Uterus (tissue), 4 donors: Measurements from ENCODE around the gene RIMS1. TPM values are rescaled to one million over a fixed set of nuclear protein-coding genes. Genes with fewer than 3 reads are reported as not detected.

Source experiments
- DNase-seq, 2 donors: peaks; one replicate each; pipeline ENCODE4 v3.0.0-alpha.2; 2019 to 2020
- H3K27ac ChIP-seq, 2 donors: fragments of 200-600 bp; sonication (generic); 1 replicate in 1 of 2; 2 replicates in 1 of 2; pipeline ENCODE4 v1.5.1; 2016 to 2018
- H3K27me3 ChIP-seq, 2 donors: fragments of 200-600 bp; sonication (generic); one replicate each; pipeline ENCODE4 v1.5.1; 2018 to 2019; ENCODE audit warnings: control low read depth in 1 of 2
- H3K36me3 ChIP-seq, 2 donors: fragments of 200-600 bp; sonication (generic); one replicate each; pipeline ENCODE4 v1.5.1; 2019; ENCODE audit warnings: control low read depth in 1 of 2
- H3K4me1 ChIP-seq, 2 donors: fragments of 200-600 bp; sonication (generic); one replicate each; pipeline ENCODE4 v1.5.1; 2018 to 2019; ENCODE audit warnings: control low read depth in 1 of 2
- H3K4me3 ChIP-seq, 2 donors: fragments of 200-600 bp; sonication (generic); 1 replicate in 1 of 2; 2 replicates in 1 of 2; pipeline ENCODE4 v1.5.1; 2018 to 2019; ENCODE audit warnings: mild to moderate bottlenecking in 1 of 2
- H3K9me3 ChIP-seq, 2 donors: fragments of 200-600 bp; sonication (generic); one replicate each; pipeline ENCODE4 v1.5.1; 2019; ENCODE audit warnings: control low read depth in 1 of 2
- POLR2A ChIP-seq, 2 donors: fragments of 450-650 bp; IDR thresholded peaks; one replicate each; pipeline ENCODE4 v1.6.1; 2016; ENCODE audit warnings: antibody characterized with exemption in 2 of 2, mild to moderate bottlenecking in 1 of 2, moderate library complexity in 1 of 2
- intact Hi-C: fragments of 100-400 bp; cut with DNase I; formaldehyde crosslinking; loops from one replicate; pipeline ENCODE4 v1.15.1; 2023; ENCODE audit warnings: low total_unique reads
- total RNA-seq, 4 donors: library from RNA; depleted of rRNA in 3 of 4; stranded (reverse); fragments of >200 nt in 3 of 4; gene quantifications; one replicate each; pipeline versions ENCODE4 v1.1.0 to v1.2.4, GENCODE V29; 2014 to 2023
- TF ChIP-seq, protein P1 (sequence below), 4 experiments: fragments of 200-600 bp in 2 of 4; fragments of 450-650 bp in 2 of 4; sonication (generic) in 2 of 4; IDR thresholded peaks; one replicate each; pipeline ENCODE4 v1.5.1; 2016 to 2019; ENCODE audit warnings: antibody characterized with exemption in 4 of 4, mild to moderate bottlenecking in 2 of 4, moderate library complexity in 1 of 4
- donor health status: DM: yes; HTN: yes; CAD: no.

Gene RIMS1
- total RNA-seq, 4 donors from 2014 or later, result 0.88 to 24.9 TPM; not detected in 2

DNA sequence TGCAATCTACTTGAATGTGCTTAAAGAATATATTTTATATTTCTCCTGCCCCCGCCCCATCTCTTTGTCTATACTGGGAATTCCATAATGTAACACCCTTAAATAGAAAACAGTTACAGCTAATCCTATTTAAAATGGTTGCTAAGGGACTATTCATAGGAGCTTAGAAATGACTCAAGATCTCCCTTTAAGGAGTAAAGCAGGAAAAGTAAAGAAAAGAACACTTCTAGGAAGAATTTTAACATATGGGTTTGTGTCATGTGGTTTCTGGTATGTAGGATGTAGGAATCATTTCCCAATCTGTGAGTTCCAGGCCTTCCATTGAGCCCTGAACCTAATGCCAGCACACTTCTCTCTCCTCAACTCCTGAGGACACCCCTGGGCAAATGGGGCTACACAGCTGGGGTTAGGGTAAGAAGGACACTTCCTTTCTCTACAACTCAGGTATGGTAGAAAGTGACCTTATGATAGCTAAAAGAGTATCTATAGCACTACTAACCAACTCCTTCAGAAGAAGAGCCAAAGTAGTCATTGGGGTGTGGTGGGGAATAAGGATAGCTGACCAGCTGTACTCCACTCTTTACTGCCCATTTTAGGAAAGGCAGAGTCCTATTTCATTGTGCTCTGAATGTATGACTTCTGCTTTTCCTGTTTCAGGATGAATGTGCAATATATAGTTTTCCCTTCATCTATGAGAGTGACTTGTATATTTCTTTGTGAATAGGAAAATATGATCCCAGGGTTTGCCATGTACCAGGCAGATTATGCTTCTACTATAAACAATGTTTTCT lies 27.3 kb downstream of the RIMS1 start:
- intact Hi-C loops, result no loop called here

DNA sequence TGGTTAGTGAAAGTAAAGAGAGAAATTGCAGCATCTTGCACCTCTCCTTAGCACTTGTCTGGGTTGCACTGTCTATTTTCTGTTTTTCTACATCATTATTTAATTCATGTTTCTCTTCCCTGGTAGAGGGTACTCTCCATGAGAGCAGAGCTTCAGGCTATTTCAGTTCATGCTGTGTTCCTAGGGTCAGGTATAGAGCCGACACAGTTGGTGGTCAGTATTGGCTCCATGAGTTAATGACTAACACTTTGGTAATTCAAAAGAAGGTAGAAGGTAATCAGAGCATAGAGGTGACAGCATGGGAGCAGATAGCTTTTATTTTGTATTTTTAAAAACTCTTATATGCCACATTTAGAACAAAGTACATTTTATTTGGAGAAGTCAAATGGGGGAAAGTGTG lies 42.7 kb downstream of the RIMS1 start:
- no peak overlapping the region for H3K4me3 ChIP-seq
- no peaks in the 10 kb centered on the region for H3K9me3 ChIP-seq
- no peaks in the 10 kb centered on the region for H3K4me1 ChIP-seq
- no peaks in the 10 kb centered on the region for H3K27me3 ChIP-seq
- H3K27ac ChIP-seq, result no peak overlapping the region
- TF ChIP-seq POLR2A (IDR thresholded peaks at IDR 0.05), result no peak
- TF ChIP-seq, protein P1, sequence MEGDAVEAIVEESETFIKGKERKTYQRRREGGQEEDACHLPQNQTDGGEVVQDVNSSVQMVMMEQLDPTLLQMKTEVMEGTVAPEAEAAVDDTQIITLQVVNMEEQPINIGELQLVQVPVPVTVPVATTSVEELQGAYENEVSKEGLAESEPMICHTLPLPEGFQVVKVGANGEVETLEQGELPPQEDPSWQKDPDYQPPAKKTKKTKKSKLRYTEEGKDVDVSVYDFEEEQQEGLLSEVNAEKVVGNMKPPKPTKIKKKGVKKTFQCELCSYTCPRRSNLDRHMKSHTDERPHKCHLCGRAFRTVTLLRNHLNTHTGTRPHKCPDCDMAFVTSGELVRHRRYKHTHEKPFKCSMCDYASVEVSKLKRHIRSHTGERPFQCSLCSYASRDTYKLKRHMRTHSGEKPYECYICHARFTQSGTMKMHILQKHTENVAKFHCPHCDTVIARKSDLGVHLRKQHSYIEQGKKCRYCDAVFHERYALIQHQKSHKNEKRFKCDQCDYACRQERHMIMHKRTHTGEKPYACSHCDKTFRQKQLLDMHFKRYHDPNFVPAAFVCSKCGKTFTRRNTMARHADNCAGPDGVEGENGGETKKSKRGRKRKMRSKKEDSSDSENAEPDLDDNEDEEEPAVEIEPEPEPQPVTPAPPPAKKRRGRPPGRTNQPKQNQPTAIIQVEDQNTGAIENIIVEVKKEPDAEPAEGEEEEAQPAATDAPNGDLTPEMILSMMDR (IDR thresholded peaks at IDR 0.05), result no peak
- intact Hi-C loops, result no loop called here
- DNase-seq, result no peak
- H3K36me3 ChIP-seq, result no peaks in the 10 kb centered on the region

More for the DNA sequence above, 27.3 kb downstream of the RIMS1 start:
- Histone ChIP-seq H3K36me3 (no peaks in the 10 kb centered on the region), H3K9me3 (no peaks in the 10 kb centered on the region), H3K27ac (no peak overlapping the region), H3K4me1 (no peaks in the 10 kb centered on the region), H3K27me3 (no peaks in the 10 kb centered on the region), H3K4me3 (no peak overlapping the region)
- no peak for TF ChIP-seq POLR2A (IDR thresholded peaks at IDR 0.05)
- TF ChIP-seq, protein P1 (IDR thresholded peaks at IDR 0.05), result no peak
- DNase-seq, result no peak

DNA sequence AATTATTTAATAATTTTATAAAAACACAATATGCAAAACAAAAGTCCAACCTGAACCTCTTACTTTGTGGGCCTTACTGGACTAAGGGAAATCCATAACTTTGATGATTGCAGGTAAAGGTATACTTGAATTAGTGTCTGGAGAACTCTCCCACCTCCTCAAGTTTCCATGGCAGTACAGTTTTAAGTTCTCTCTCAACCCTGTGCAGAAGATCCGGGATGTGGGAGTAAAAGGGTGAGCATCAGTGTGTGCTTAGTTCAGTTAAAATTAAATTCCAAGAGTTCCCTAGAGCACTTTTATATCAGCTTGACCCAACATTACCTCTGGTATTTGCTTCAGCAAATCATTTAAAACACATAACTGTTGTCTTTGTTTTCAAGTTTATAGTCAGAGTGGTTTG lies 47.5 kb downstream of the RIMS1 start:
- H3K27ac ChIP-seq, result no peak overlapping the region
- H3K4me1 ChIP-seq, result no peaks in the 10 kb centered on the region
- H3K27me3 ChIP-seq, result no peaks in the 10 kb centered on the region
- H3K4me3 ChIP-seq, result no peak overlapping the region
- no peaks in the 10 kb centered on the region for H3K9me3 ChIP-seq
- TF ChIP-seq, protein P1 (IDR thresholded peaks at IDR 0.05), result no peak
- no peak for TF ChIP-seq POLR2A (IDR thresholded peaks at IDR 0.05)
- intact Hi-C loops, result no loop called here
- no peaks in the 10 kb centered on the region for H3K36me3 ChIP-seq
- no peak for DNase-seq

DNA sequence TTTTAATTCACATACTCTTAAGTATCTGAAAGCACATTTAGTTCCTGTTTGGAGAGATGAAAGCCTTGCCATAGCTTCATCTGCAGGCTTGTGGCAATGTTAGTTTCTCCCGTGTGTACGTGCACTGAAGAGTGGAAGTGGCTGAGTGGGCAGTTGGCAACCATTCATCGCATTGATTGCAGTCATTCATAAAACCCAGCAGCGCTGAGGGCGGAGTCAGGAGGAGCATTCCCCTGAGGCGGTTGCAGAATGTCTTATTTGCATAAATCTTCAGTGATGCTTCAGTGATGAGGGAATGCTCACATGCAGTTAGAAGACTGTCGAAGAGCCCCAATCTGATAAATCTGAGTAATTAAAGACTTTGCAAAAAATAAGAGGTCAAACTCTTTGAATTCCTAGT lies 79.1 kb downstream of the RIMS1 start:
- intact Hi-C loops, result no loop called here
- H3K36me3 ChIP-seq, result no peaks in the 10 kb centered on the region
- H3K4me3 ChIP-seq, result no peak overlapping the region
- no peaks in the 10 kb centered on the region for H3K4me1 ChIP-seq
- H3K9me3 ChIP-seq, result no peaks in the 10 kb centered on the region
- no peak for DNase-seq
- no peaks in the 10 kb centered on the region for H3K27me3 ChIP-seq
- no peak overlapping the region for H3K27ac ChIP-seq
- TF ChIP-seq, protein P1 (IDR thresholded peaks at IDR 0.05), result no peak
- no peak for TF ChIP-seq POLR2A (IDR thresholded peaks at IDR 0.05)

DNA sequence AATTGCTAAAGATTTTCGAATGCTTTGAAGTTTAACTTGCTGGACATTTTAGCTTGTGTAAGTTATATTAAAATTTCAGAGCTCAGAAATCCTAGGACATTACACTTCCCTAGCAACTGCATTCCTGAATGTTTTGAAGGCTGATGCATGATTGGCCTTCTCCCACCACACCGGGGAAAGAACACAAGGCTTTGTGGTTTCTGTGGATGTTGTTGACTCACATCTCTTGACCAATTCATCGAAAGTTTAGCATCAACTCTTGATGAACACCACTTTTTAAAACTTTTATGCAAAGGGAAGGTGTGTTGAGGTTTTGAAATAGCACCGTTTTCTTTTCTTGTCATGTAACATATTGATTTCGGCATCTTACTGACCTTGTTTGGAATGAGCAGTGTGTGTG lies 81.1 kb downstream of the RIMS1 start:
- intact Hi-C loops, result no loop called here
- H3K27ac ChIP-seq, result no peak overlapping the region
- no peak for TF ChIP-seq POLR2A (IDR thresholded peaks at IDR 0.05)
- TF ChIP-seq, protein P1 (IDR thresholded peaks at IDR 0.05), result no peak
- H3K4me1 ChIP-seq, result no peaks in the 10 kb centered on the region
- no peaks in the 10 kb centered on the region for H3K27me3 ChIP-seq
- no peak overlapping the region for H3K4me3 ChIP-seq
- no peaks in the 10 kb centered on the region for H3K9me3 ChIP-seq
- DNase-seq, result no peak
- no peaks in the 10 kb centered on the region for H3K36me3 ChIP-seq
